Measurements from ENCODE around the gene FBLN5.

Gene FBLN5

GRCh38 chr14:91835197-91835919 lies 112.1 kb downstream of the FBLN5 start:
- no peaks in the 10 kb centered on the region for H3K36me3 Mint-ChIP-seq (ENCODE audit: low read depth)
- peak overlapping the region; percentile 21 for H3K27ac Mint-ChIP-seq
- H3K27me3 Mint-ChIP-seq = no peaks in the 10 kb centered on the region

GRCh38 chr14:91834571-91834970 lies 112.9 kb downstream of the FBLN5 start:
- Mint-ChIP-seq H3K4me1 (ENCODE audit: low read depth) (peaks cover 60% of the 10 kb centered on the region), H3K27me3 (no peaks in the 10 kb centered on the region), H3K4me3 (peak overlapping the region; percentile 12), H3K9me3 (no peaks in the 10 kb centered on the region), H3K27ac (no peak overlapping the region), H3K36me3 (ENCODE audit: low read depth) (no peaks in the 10 kb centered on the region)

More at GRCh38 chr14:91835197-91835919, 112.1 kb downstream of the FBLN5 start:
- H3K4me3 Mint-ChIP-seq = peak overlapping the region; percentile 92
- peaks cover 59% of the 10 kb centered on the region for H3K4me1 Mint-ChIP-seq (ENCODE audit: low read depth)
- H3K9me3 Mint-ChIP-seq = no peaks in the 10 kb centered on the region

- Mint-ChIP-seq H3K4me3 (no peak overlapping the region), H3K27me3 (no peaks in the 10 kb centered on the region), H3K27ac (no peak overlapping the region), H3K4me1 (ENCODE audit: low read depth) (peaks cover 54% of the 10 kb centered on the region), H3K36me3 (ENCODE audit: low read depth) (peaks cover 5% of the 10 kb centered on the region), H3K9me3 (no peaks in the 10 kb centered on the region)
Measured at GRCh38 chr14:91831337-91831736, 116.2 kb downstream of the FBLN5 start.

- peaks cover 55% of the 10 kb centered on the region for H3K4me1 Mint-ChIP-seq (ENCODE audit: low read depth)
- no peaks in the 10 kb centered on the region for H3K27me3 Mint-ChIP-seq
Measured at GRCh38 chr14:91830777-91831176, 116.7 kb downstream of the FBLN5 start.

GRCh38 chr14:91829511-91829910 lies 118.0 kb downstream of the FBLN5 start:
- H3K27ac Mint-ChIP-seq = no peak overlapping the region
- H3K4me1 Mint-ChIP-seq (ENCODE audit: low read depth) = peaks cover 51% of the 10 kb centered on the region
- H3K4me3 Mint-ChIP-seq = no peak overlapping the region
- H3K9me3 Mint-ChIP-seq = no peaks in the 10 kb centered on the region
- no peaks in the 10 kb centered on the region for H3K27me3 Mint-ChIP-seq
- peaks cover 9% of the 10 kb centered on the region for H3K36me3 Mint-ChIP-seq (ENCODE audit: low read depth)

More at GRCh38 chr14:91830777-91831176, 116.7 kb downstream of the FBLN5 start:
- Mint-ChIP-seq H3K9me3 (no peaks in the 10 kb centered on the region), H3K36me3 (ENCODE audit: low read depth) (peaks cover 5% of the 10 kb centered on the region), H3K4me3 (no peak overlapping the region), H3K27ac (no peak overlapping the region)

- no peak overlapping the region for H3K27ac Mint-ChIP-seq
- H3K27me3 Mint-ChIP-seq = no peaks in the 10 kb centered on the region
- peaks cover 13% of the 10 kb centered on the region for H3K36me3 Mint-ChIP-seq (ENCODE audit: low read depth)
- no peaks in the 10 kb centered on the region for H3K9me3 Mint-ChIP-seq
- peaks cover 47% of the 10 kb centered on the region for H3K4me1 Mint-ChIP-seq (ENCODE audit: low read depth)
- no peak overlapping the region for H3K4me3 Mint-ChIP-seq
Measured at GRCh38 chr14:91827746-91828145, 119.7 kb downstream of the FBLN5 start.
